RWPE2 (cell line): ENCODE results near the gene TSPAN18.

ENCODE experiments used
- ATAC-seq: fragments of 200-7000 bp; cut with Tn5 transposase; 3 replicates; pipeline ENCODE4 v1.9.1; 2021; ENCODE audit warnings: low read depth
- DNase-seq: peaks from one replicate; pipeline ENCODE4 v3.0.0-alpha.2; 2020; ENCODE audit warnings: low spot score
- H3K27ac ChIP-seq: fragments of 450-650 bp; 2 replicates; pipeline ENCODE4 v1.5.1; 2017; ENCODE audit warnings: mild to moderate bottlenecking; ENCODE audit not compliant: poor library complexity, severe bottlenecking
- H3K27me3 ChIP-seq: fragments of 250-450 bp; sonication (Bioruptor Pico); 2 replicates; pipeline ENCODE4 v1.5.1; 2021; ENCODE audit warnings: mild to moderate bottlenecking, moderate library complexity; ENCODE audit not compliant: insufficient read depth, poor library complexity, severe bottlenecking
- H3K36me3 ChIP-seq: fragments of 250-450 bp; sonication (Bioruptor Pico); 2 replicates; pipeline ENCODE4 v1.5.1; 2020; ENCODE audit warnings: low read depth, mild to moderate bottlenecking, moderate library complexity
- H3K4me1 ChIP-seq: fragments of 250-450 bp; sonication (Bioruptor Pico); 2 replicates; pipeline ENCODE4 v1.5.1; 2021; ENCODE audit warnings: mild to moderate bottlenecking, moderate library complexity; ENCODE audit not compliant: insufficient read depth, poor library complexity, severe bottlenecking
- H3K4me3 ChIP-seq: fragments of 250-450 bp; sonication (Bioruptor Pico); 2 replicates; pipeline ENCODE4 v1.5.1; 2021; ENCODE audit warnings: mild to moderate bottlenecking, moderate library complexity; ENCODE audit not compliant: severe bottlenecking
- H3K9me3 ChIP-seq: fragments of 250-450 bp; sonication (Bioruptor Pico); 2 replicates; pipeline ENCODE4 v1.5.1; 2021; ENCODE audit warnings: mild to moderate bottlenecking, moderate library complexity; ENCODE audit not compliant: severe bottlenecking
- CTCF ChIP-seq: fragments of 450-650 bp; IDR thresholded peaks from one replicate; pipeline ENCODE4 v1.5.1; 2017; ENCODE audit warnings: mild to moderate bottlenecking, moderate library complexity; ENCODE audit not compliant: poor library complexity, severe bottlenecking

The TSPAN18 gene, protein sequence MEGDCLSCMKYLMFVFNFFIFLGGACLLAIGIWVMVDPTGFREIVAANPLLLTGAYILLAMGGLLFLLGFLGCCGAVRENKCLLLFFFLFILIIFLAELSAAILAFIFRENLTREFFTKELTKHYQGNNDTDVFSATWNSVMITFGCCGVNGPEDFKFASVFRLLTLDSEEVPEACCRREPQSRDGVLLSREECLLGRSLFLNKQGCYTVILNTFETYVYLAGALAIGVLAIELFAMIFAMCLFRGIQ

GRCh38 chr11:44726283-44727113 is at the start of gene TSPAN18:
Gene TSPAN18 (plus strand): TSS chr11:44726962. CDS start chr11:44906417, 179,455 bp downstream.
- Histone ChIP-seq H3K9me3 (no peaks in the 10 kb centered on the region), H3K4me1 (peaks cover 5% of the 10 kb centered on the region), H3K4me3 (peak within 1 kb of the TSS; percentile 48), H3K36me3 (no peaks in the 10 kb centered on the region), H3K27me3 (no peaks in the 10 kb centered on the region), H3K27ac (no peak within 1 kb of the TSS)
- DNase-seq (no peak), ATAC-seq (no peak)
- TF ChIP-seq CTCF: no peak

DNA sequence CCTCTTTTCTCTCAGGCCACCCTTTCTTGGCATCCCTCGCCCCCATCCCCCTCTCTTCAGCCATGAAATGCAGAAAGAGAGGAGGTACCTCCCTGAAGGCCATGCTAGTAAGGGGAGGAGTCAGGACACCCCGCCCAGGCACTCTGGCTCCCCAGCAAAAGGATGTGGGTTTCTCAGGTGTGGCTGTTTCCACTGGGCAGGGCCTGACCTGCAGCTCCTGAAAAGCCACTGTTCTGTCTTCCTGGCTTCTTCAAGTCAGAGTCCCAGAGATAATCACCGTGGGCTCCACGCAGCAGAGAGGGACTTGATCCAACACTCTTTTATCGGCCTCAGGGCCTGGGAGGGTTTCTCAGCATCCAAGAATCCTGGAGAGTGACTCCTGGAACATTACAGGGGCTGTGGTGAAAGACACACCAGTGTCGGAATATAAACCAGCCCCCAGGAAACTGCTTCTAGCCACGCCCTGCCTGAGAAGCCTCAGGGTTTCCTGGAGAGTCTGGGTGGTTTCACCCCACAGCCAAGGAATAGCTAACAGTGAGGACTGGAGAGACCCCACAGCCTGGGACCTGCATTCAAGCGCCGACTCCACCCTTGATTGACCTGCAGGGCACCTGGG is 45.7 kb upstream of the TSPAN18 start:
- H3K36me3 ChIP-seq: no peaks in the 10 kb centered on the region
- H3K9me3 ChIP-seq: no peaks in the 10 kb centered on the region
- no peaks in the 10 kb centered on the region for H3K27me3 ChIP-seq
- DNase-seq (no peak), ATAC-seq (peak; percentile 89)
- peaks cover 12% of the 10 kb centered on the region for H3K4me1 ChIP-seq
- no peak for TF ChIP-seq CTCF
- H3K27ac ChIP-seq: peak overlapping the region; percentile 62
- no peak overlapping the region for H3K4me3 ChIP-seq

- Histone ChIP-seq H3K27ac (peak overlapping the region; percentile 62), H3K36me3 (no peaks in the 10 kb centered on the region), H3K4me3 (no peak overlapping the region), H3K4me1 (peaks cover 12% of the 10 kb centered on the region), H3K9me3 (no peaks in the 10 kb centered on the region), H3K27me3 (no peaks in the 10 kb centered on the region)
- ATAC-seq (peak; percentile 38; the same call in 1 of the 3 replicates), DNase-seq (no peak)
- no peak for TF ChIP-seq CTCF
These were observed 45.1 kb upstream of the TSPAN18 start for GRCh38 chr11:44681698-44682097.

DNA sequence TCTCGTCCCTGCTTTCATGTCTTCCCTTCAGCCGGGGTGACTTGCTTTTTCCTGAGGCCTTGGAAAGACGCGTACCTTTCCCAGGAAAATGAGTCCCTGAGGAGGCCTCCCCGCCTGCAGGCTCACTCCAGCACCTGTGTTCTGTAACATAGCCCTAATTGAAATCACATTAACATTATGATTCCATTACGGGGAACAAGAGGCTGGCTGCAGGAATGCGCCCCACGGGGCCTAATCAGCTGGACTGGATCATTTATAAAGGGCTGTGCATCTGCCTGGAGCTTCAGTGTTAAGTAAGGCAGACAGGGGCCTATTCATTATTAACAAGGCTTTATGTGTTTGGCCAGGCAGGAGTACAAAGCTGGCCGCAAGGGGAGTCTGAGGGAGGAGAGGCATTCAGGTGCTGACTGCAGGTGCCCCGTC is 41.9 kb upstream of the TSPAN18 start:
- TF ChIP-seq CTCF: no peak
- H3K4me3 ChIP-seq: no peak overlapping the region
- DNase-seq: no peak

More for the DNA sequence above, 41.9 kb upstream of the TSPAN18 start:
- peaks cover 12% of the 10 kb centered on the region for H3K4me1 ChIP-seq
- no peak overlapping the region for H3K27ac ChIP-seq
- ATAC-seq: no peak
- H3K9me3 ChIP-seq: no peaks in the 10 kb centered on the region
- no peaks in the 10 kb centered on the region for H3K27me3 ChIP-seq
- no peaks in the 10 kb centered on the region for H3K36me3 ChIP-seq
